Prostate gland (tissue), 2 donors: ENCODE data around the gene PSMD3.

ENCODE experiments used
- POLR2A ChIP-seq: fragments of 450-650 bp; IDR thresholded peaks from one replicate; pipeline ENCODE4 v1.6.1; 2016; ENCODE audit warnings: antibody characterized with exemption, mild to moderate bottlenecking
- TF ChIP-seq, protein P1 (sequence below), 4 experiments: fragments of 200-600 bp in 2 of 4; fragments of 450-650 bp in 2 of 4; sonication (generic) in 2 of 4; IDR thresholded peaks; 1 replicate in 3 of 4; 2 replicates in 1 of 4; pipeline ENCODE4 v1.5.1; 2016 to 2019; ENCODE audit warnings: antibody characterized with exemption in 4 of 4, mild to moderate bottlenecking in 2 of 4, moderate library complexity in 2 of 4

DNA sequence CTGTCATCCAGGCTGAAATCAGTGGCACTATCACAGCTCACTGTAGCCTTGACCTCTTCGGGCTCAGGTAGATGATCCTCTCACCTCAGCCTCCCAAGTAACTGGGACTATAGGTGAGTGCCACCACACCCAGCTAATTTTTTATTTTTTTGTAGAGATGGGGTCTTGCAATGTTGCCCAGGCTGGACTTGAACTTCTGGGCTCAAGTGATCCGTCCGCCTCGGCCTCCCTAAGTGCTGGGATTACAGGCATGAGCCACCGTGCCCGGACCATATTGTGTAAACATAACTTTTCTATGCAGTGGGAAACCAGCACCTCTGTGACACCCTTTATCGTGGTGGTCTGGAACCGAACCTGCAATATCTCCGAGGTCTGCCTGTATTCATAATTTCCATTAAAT is 23.5 kb downstream of the PSMD3 start:
- TF ChIP-seq, protein P1, sequence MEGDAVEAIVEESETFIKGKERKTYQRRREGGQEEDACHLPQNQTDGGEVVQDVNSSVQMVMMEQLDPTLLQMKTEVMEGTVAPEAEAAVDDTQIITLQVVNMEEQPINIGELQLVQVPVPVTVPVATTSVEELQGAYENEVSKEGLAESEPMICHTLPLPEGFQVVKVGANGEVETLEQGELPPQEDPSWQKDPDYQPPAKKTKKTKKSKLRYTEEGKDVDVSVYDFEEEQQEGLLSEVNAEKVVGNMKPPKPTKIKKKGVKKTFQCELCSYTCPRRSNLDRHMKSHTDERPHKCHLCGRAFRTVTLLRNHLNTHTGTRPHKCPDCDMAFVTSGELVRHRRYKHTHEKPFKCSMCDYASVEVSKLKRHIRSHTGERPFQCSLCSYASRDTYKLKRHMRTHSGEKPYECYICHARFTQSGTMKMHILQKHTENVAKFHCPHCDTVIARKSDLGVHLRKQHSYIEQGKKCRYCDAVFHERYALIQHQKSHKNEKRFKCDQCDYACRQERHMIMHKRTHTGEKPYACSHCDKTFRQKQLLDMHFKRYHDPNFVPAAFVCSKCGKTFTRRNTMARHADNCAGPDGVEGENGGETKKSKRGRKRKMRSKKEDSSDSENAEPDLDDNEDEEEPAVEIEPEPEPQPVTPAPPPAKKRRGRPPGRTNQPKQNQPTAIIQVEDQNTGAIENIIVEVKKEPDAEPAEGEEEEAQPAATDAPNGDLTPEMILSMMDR (IDR thresholded peaks at IDR 0.05), result no peak
- no peak for TF ChIP-seq POLR2A
